Measurements from ENCODE around the gene TGFBI. TPM values are rescaled to one million over a fixed set of nuclear protein-coding genes. Genes with fewer than 3 reads are reported as not detected.

Gene TGFBI
- total RNA-seq, 6 donors from 2014 or later: 51.0 to 189 (median 126) TPM

- no peak for TF ChIP-seq POLR2AphosphoS5 (IDR thresholded peaks at IDR 0.05)
- Histone ChIP-seq H3K4me3 (no peak overlapping the region), H3K27ac (peak overlapping the region in 3 of 4 donors; percentile 28 to 72 (median 70)), H3K9me3 (no peaks in the 10 kb centered on the region), H3K36me3 (no peaks in the 10 kb centered on the region), H3K27me3 (no peaks in the 10 kb centered on the region), H3K4me1 (peaks cover 0 to 8% (median 0%) of the 10 kb centered on the region in 4 donors)
- DNase-seq (no peak), ATAC-seq (ENCODE audit: low FRiP score in 2 of 2) (no peak)
- WGBS, 2 donors: 87 to 94% methylated on average over 2 of the region's 2 CpGs
These were observed 52.4 kb downstream of the TGFBI start for GRCh38 chr5:136081217-136081591.

- H3K9me3 ChIP-seq: no peaks in the 10 kb centered on the region
- H3K4me1 ChIP-seq: peaks cover 0 to 8% (median under 1%) of the 10 kb centered on the region in 4 donors
- H3K36me3 ChIP-seq: no peaks in the 10 kb centered on the region
- peak in 1 of 2 donors; percentile 78 for DNase-seq
- peak in 1 of 2 donors; percentile 74 for ATAC-seq (ENCODE audit: low FRiP score in 2 of 2)
- no peak overlapping the region for H3K27ac ChIP-seq
- WGBS, 2 donors: 26 to 27% methylated on average over 8 of the region's 8 CpGs
- H3K4me3 ChIP-seq: no peak overlapping the region
- no peaks in the 10 kb centered on the region for H3K27me3 ChIP-seq
- TF ChIP-seq POLR2A (IDR thresholded peaks at IDR 0.05): no peak
- TF ChIP-seq POLR2AphosphoS5 (IDR thresholded peaks at IDR 0.05): no peak
- peak; percentile 29 to 79 (median 74) for TF ChIP-seq CTCF (IDR thresholded peaks at IDR 0.05)
- no peak for TF ChIP-seq EP300 (IDR thresholded peaks at IDR 0.05)
These were observed 53.8 kb downstream of the TGFBI start for GRCh38 chr5:136082390-136083193.

GRCh38 chr5:136084698-136085097 is 55.9 kb downstream of the TGFBI start:
- no peaks in the 10 kb centered on the region for H3K36me3 ChIP-seq
- no peaks in the 10 kb centered on the region for H3K27me3 ChIP-seq
- DNase-seq: no peak

GRCh38 chr5:136086783-136087566 is 58.2 kb downstream of the TGFBI start:
- Histone ChIP-seq H3K4me3 (no peak overlapping the region), H3K4me1 (peaks cover 12 to 16% (median 12%) of the 10 kb centered on the region in 4 donors), H3K27me3 (no peaks in the 10 kb centered on the region), H3K36me3 (no peaks in the 10 kb centered on the region), H3K9me3 (no peaks in the 10 kb centered on the region), H3K27ac (peak overlapping the region in 1 of 4 donors; percentile 59)
- DNase-seq: no peak
- 77 to 87% methylated on average over 5 of the region's 5 CpGs for WGBS, 2 donors
- no peak for ATAC-seq (ENCODE audit: low FRiP score in 2 of 2)
- TF ChIP-seq EP300 (IDR thresholded peaks at IDR 0.05): no peak
- TF ChIP-seq CTCF (IDR thresholded peaks at IDR 0.05): no peak
- TF ChIP-seq POLR2AphosphoS5 (IDR thresholded peaks at IDR 0.05): no peak
- TF ChIP-seq POLR2A (IDR thresholded peaks at IDR 0.05): no peak

More at GRCh38 chr5:136084698-136085097, 55.9 kb downstream of the TGFBI start:
- TF ChIP-seq EP300 (IDR thresholded peaks at IDR 0.05) (no peak), POLR2A (IDR thresholded peaks at IDR 0.05) (no peak), POLR2AphosphoS5 (IDR thresholded peaks at IDR 0.05) (no peak), CTCF (IDR thresholded peaks at IDR 0.05) (no peak)
- Histone ChIP-seq H3K9me3 (no peaks in the 10 kb centered on the region), H3K27ac (no peak overlapping the region), H3K4me3 (no peak overlapping the region), H3K4me1 (peaks cover 12 to 17% (median 12%) of the 10 kb centered on the region in 4 donors)
- ATAC-seq (ENCODE audit: low FRiP score in 2 of 2): no peak
- 75 to 83% methylated on average over 1 of the region's 1 CpG for WGBS, 2 donors

Data from upper lobe of left lung (tissue), 6 donors.